Subcutaneous preadipocyte (primary cell): ENCODE data around the gene ANKRD1. TPM values are rescaled to one million over a fixed set of nuclear protein-coding genes. Genes with fewer than 3 reads are reported as not detected.

Experiments
- small RNA-seq: library from RNA; depleted of rRNA; stranded (forward); fragments of <200 nt; gene quantifications from one replicate; pipeline ENCODE3, GENCODE V24; 2012
- total RNA-seq: library from RNA; depleted of rRNA; stranded (reverse); fragments of >200 nt; gene quantifications from 2 replicates; pipeline ENCODE4 v1.2.3, GENCODE V29; 2012

Gene ANKRD1
- 0.20 TPM in 1 of 2 replicates, not detected in the other for total RNA-seq

GRCh38 chr10:90920986-90921666, at the start of gene ANKRD1:
Gene ANKRD1 (minus strand): TSS chr10:90921087. CDS start chr10:90921027, 60 bp downstream.

GRCh38 chr10:90871766-90872647, 48.9 kb downstream of the ANKRD1 start, which contains the start of gene RPP30:
Gene RPP30 (plus strand): TSS chr10:90871974. CDS start chr10:90871987, 13 bp downstream.

Small RNA genes within 50 kb of the gene (small RNA-seq; reads per million reads assigned to genes)
- gene RF00019 (not detected), gene RNU6-740P (not detected)

Other genes starting within 250 kb of the ANKRD1 start
- 0.37 and 2.2 TPM in 2 replicates for gene HTR7, start 63.0 kb downstream of the ANKRD1 start, total RNA-seq
- gene RPP30, start 49.1 kb downstream of the ANKRD1 start, total RNA-seq: 40.4 and 49.9 TPM in 2 replicates